Testis (tissue), 3 donors: ENCODE results near the gene TOP1. TPM values are rescaled to one million over a fixed set of nuclear protein-coding genes. Genes with fewer than 3 reads are reported as not detected.

Experiments used
- DNase-seq: peaks from one replicate; pipeline ENCODE4 v3.0.0-alpha.2; 2019
- H3K27ac ChIP-seq, 2 donors: fragments of 200-600 bp; sonication (generic); one replicate each; pipeline ENCODE4 v1.5.1; 2019
- H3K27me3 ChIP-seq: fragments of 200-600 bp; sonication (generic); one replicate; pipeline ENCODE4 v1.5.1; 2019
- H3K36me3 ChIP-seq: fragments of 200-600 bp; sonication (generic); one replicate; pipeline ENCODE4 v1.5.1; 2017; ENCODE audit warnings: low read depth; ENCODE audit errors: missing control alignments
- H3K4me1 ChIP-seq: fragments of 200-600 bp; sonication (generic); one replicate; pipeline ENCODE4 v1.5.1; 2019
- H3K4me3 ChIP-seq, 2 donors: fragments of 200-600 bp; sonication (generic); one replicate each; pipeline ENCODE4 v1.5.1; 2017 to 2019
- H3K9me3 ChIP-seq: fragments of 200-600 bp; sonication (generic); one replicate; pipeline ENCODE4 v1.5.1; 2017
- POLR2A ChIP-seq: fragments of 450-650 bp; IDR thresholded peaks from one replicate; pipeline ENCODE4 v1.6.1; 2017; ENCODE audit warnings: antibody characterized with exemption, mild to moderate bottlenecking, moderate library complexity
- WGBS, 2 donors: methylation state at CpG; one replicate each; pipeline ENCODE4 v1.1.5; 2018; 5-methylcytosine and 5-hydroxymethylcytosine counted together
- intact Hi-C: fragments of 100-400 bp; cut with DNase I; formaldehyde crosslinking; loops from one replicate; pipeline ENCODE4 v1.15.1; 2023; ENCODE audit warnings: low total_unique reads
- polyA plus RNA-seq: library from polyadenylated mRNA; stranded (reverse); fragments of 350-450 nt; fragmentation: Illumina TruSeq; extraction: RNeasy Lipid Tissue Mini Kit (QIAGEN cat#74804); gene quantifications from one replicate; pipeline ENCODE4 v1.2.3, GENCODE V29; 2014; ENCODE audit warnings: low read depth, low replicate concordance; ENCODE audit not compliant: insufficient read depth
- total RNA-seq, 2 donors: library from RNA; depleted of rRNA; stranded (reverse); fragments of >200 nt; gene quantifications; one replicate each; pipeline ENCODE4 v1.2.3, GENCODE V29; 2016
- TF ChIP-seq, protein P1 (sequence below), 3 experiments: fragments of 450-650 bp in 2 of 3; fragments of 200-600 bp in 1 of 3; sonication (generic) in 1 of 3; IDR thresholded peaks; one replicate each; pipeline ENCODE4 v1.5.1; 2016 to 2019; ENCODE audit warnings: antibody characterized with exemption in 3 of 3, mild to moderate bottlenecking in 2 of 3, moderate library complexity in 1 of 3

Gene TOP1
- total and polyA plus RNA-seq, 3 donors from 2014 or later = 12.1 to 36.6 (median 33.8) TPM

DNA sequence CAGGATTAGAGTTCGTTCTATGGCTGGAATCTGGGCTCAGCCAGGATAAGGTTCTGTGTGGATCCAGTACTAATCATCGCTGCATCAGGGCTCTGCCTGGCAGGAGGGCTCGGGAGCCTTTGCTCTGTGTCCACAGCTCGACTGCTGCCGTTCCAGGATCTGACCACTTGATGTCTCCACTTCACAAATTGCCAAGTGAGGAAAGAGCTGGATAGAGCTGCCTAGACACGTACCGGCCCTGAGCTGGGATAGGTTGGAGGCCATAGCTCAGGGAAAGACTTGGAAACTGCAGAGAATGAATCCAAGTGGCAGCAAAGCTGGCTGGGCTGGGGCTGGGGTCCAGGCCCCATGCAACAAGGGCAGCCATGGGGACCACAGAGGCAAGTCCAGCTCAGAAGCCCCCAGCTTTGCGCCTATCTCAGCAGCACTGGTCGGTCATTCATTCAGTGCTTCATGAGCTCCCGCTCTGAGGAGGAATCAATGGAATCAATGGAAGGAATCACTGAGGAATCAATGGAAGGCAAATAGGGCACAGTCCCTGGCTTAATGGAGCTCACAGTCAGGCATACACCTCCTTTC is 38.0 kb upstream of the TOP1 start:
- H3K27me3 ChIP-seq = no peaks in the 10 kb centered on the region
- H3K36me3 ChIP-seq = no peaks in the 10 kb centered on the region
- 22 to 46% methylated on average over 5 to 10 of the region's 10 CpGs for WGBS, 2 donors

DNA sequence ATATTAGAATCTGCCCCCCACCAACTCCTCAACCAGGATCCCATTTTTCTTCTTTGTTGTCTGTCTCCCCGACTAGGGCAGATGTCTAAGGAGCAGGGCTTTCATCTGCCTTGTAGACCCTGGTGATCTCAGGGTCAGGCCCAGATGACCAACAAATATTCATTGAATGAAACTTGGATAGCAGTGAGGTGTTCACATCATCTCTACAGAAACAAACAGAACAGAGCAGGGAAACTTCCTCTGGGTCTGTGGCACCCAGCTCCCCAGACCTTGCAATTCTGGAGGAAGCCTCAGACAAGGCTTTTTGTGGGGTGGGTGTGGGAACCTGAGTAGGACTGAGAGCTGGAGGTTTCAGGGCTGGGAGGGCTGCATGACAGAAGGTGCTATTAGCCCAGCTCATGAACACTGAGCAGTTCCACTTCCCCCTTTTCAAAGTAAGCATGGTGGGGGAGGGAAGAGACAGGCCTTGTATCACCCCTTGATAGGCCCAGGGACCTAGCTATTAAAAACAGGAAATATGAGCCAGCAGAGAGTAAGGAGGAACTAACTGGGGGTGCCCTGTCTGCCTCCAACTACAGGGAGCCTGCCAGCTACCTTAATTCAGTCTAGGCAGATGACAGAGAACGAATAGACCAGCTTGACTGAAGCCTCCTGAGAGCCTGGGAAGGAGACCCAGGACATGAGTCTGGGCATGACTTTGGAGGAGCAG is 37.3 kb upstream of the TOP1 start:
- H3K27ac ChIP-seq = no peak overlapping the region

More for the DNA sequence above, 38.0 kb upstream of the TOP1 start:
- intact Hi-C loops = no loop called here
- H3K9me3 ChIP-seq = no peaks in the 10 kb centered on the region
- DNase-seq = peak; percentile 88
- H3K4me3 ChIP-seq = no peak overlapping the region
- TF ChIP-seq POLR2A = no peak
- TF ChIP-seq, protein P1, sequence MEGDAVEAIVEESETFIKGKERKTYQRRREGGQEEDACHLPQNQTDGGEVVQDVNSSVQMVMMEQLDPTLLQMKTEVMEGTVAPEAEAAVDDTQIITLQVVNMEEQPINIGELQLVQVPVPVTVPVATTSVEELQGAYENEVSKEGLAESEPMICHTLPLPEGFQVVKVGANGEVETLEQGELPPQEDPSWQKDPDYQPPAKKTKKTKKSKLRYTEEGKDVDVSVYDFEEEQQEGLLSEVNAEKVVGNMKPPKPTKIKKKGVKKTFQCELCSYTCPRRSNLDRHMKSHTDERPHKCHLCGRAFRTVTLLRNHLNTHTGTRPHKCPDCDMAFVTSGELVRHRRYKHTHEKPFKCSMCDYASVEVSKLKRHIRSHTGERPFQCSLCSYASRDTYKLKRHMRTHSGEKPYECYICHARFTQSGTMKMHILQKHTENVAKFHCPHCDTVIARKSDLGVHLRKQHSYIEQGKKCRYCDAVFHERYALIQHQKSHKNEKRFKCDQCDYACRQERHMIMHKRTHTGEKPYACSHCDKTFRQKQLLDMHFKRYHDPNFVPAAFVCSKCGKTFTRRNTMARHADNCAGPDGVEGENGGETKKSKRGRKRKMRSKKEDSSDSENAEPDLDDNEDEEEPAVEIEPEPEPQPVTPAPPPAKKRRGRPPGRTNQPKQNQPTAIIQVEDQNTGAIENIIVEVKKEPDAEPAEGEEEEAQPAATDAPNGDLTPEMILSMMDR (IDR thresholded peaks at IDR 0.05) = peak; percentile 53 to 70 (median 60)
- H3K4me1 ChIP-seq = peaks cover 3% of the 10 kb centered on the region
- H3K27ac ChIP-seq = no peak overlapping the region

DNA sequence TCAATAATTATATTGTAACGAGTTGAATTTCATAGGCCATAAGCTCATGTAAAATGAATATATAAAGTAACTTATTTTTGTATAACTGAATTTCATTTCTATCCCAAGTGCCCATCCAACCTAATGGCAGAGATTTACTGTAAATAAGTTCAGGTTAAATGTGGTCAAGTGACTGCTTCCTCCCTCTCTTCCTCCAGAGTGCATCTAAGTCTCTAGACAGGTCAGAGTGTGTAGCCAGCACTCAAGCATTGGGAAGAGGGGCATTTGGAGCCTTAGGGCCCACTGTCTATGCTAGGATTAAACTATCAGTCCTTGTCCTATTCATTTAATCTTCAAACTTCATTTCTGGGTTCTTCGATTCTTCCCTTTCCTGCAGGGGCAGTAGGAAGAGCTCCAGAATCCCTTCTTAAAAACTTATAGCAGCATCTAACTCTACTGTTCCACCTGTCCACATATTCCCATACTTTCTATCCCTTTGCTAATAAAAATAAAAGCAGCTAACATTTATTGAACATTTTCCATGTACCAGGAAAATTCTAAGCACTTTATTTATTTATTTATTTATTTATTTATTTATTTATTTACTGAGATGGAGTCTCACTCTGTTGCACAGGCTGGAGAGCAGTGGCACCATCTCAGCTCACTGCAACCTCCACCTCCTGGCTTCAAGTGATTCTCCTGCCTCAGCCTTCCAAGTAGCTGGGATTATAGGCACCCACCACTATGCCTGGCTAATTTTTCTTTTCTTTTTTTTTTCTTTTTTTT is 36.1 kb upstream of the TOP1 start:
- DNase-seq = no peak
- Histone ChIP-seq H3K4me1 (peaks cover 3% of the 10 kb centered on the region), H3K9me3 (no peaks in the 10 kb centered on the region), H3K27ac (no peak overlapping the region), H3K27me3 (no peaks in the 10 kb centered on the region), H3K36me3 (no peaks in the 10 kb centered on the region), H3K4me3 (no peak overlapping the region)
- intact Hi-C loops = no loop called here
- 75 to 78% methylated on average over 2 of the region's 2 CpGs for WGBS, 2 donors
- TF ChIP-seq, protein P1 (IDR thresholded peaks at IDR 0.05) = no peak
- TF ChIP-seq POLR2A = no peak

More for the DNA sequence above, 37.3 kb upstream of the TOP1 start:
- Histone ChIP-seq H3K27me3 (no peaks in the 10 kb centered on the region), H3K36me3 (no peaks in the 10 kb centered on the region), H3K4me1 (peaks cover 3% of the 10 kb centered on the region), H3K9me3 (no peaks in the 10 kb centered on the region), H3K4me3 (no peak overlapping the region)
- 80 to 98% methylated on average over 2 of the region's 2 CpGs for WGBS, 2 donors
- peak; percentile 32 for DNase-seq
- intact Hi-C loops = no loop called here
- TF ChIP-seq POLR2A = no peak
- TF ChIP-seq, protein P1 (IDR thresholded peaks at IDR 0.05) = no peak

DNA sequence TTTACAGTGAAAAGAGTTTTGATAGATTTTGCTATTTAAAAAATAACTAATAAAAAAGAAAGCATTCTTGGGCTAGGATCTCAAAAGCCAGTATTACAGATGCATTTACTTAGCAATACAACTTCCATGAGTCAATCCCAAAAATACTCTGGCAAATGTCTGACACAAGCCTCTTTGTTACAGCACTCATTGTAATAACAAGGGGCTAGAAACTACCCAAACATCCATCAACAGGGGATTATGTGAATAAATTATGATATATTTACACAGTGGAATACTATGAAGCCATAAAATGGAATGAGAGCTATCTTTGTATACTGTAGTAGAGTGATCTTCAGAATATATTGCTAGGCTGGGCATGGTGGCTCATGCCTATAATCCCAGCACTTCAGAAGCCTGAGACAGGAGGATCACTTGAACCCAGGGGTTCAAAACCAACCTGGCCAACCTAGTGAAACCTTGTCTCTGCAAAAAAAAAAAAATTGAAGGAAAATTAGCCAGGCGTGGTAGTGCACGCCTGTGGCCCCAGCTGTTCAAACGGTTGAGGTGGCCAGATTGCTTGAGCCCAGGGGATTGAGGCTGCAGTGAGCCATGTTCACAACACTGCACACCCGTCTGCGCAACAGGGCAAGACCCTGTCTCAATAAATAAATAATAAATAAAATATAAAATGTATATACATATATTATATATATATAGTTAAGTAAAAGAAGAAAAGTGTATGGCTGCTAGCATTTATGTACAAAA is 34.7 kb upstream of the TOP1 start:
- Histone ChIP-seq H3K4me1 (peaks cover 3% of the 10 kb centered on the region), H3K27me3 (no peaks in the 10 kb centered on the region), H3K27ac (no peak overlapping the region), H3K9me3 (no peaks in the 10 kb centered on the region), H3K36me3 (no peaks in the 10 kb centered on the region), H3K4me3 (no peak overlapping the region)
- no peak for TF ChIP-seq POLR2A
- TF ChIP-seq, protein P1 (IDR thresholded peaks at IDR 0.05) = no peak
- intact Hi-C loops = no loop called here
- DNase-seq = no peak
- WGBS, 2 donors = 84 to 97% methylated on average over 5 of the region's 5 CpGs
